HL-60 (cell line): Measurements from ENCODE around the gene CCM2.

Source experiments
- DNase-seq, 2 experiments: peaks; one replicate each; pipeline ENCODE4 v3.0.0-alpha.2; 2010 to 2020; ENCODE audit warnings: low read depth in 1 of 2, low spot score in 1 of 2
- H3K27ac ChIP-seq: fragments of 250-450 bp; sonication (Bioruptor Pico); replicated peaks from 2 replicates; pipeline ENCODE4 v1.5.1; 2020; ENCODE audit warnings: mild to moderate bottlenecking, moderate library complexity
- H3K27me3 ChIP-seq: fragments of 250-450 bp; sonication (Bioruptor Pico); 2 replicates; pipeline ENCODE4 v1.5.1; 2021; ENCODE audit warnings: mild to moderate bottlenecking, moderate library complexity; ENCODE audit not compliant: insufficient read depth, poor library complexity, severe bottlenecking
- H3K4me3 ChIP-seq: replicated peaks from 2 replicates; pipeline ENCODE4 v1.5.1; 2011; ENCODE audit warnings: mild to moderate bottlenecking, control low read depth, low read length; ENCODE audit not compliant: insufficient read depth
- GABPA ChIP-seq: IDR thresholded peaks from 2 replicates; pipeline ENCODE4 v1.6.1; 2012; ENCODE audit warnings: low read depth
- POLR2AphosphoS5 ChIP-seq: IDR thresholded peaks from 2 replicates; pipeline ENCODE4 v1.6.1; 2012; ENCODE audit warnings: low read depth
- SPI1 ChIP-seq: IDR thresholded peaks from 2 replicates; pipeline ENCODE4 v1.6.1; 2012; ENCODE audit warnings: low read depth, mild to moderate bottlenecking, borderline replicate concordance
- TF ChIP-seq, protein P1 (sequence below): IDR thresholded peaks from one replicate; pipeline ENCODE4 v1.5.1; 2011; ENCODE audit warnings: low read length, control low read depth, inconsistent platforms; ENCODE audit not compliant: insufficient read depth
- TF ChIP-seq, protein P2 (sequence below): IDR thresholded peaks from 2 replicates; pipeline ENCODE4 v1.6.1; 2012; ENCODE audit warnings: low read depth; ENCODE audit not compliant: insufficient replicate concordance

CCM2 gene

DNA sequence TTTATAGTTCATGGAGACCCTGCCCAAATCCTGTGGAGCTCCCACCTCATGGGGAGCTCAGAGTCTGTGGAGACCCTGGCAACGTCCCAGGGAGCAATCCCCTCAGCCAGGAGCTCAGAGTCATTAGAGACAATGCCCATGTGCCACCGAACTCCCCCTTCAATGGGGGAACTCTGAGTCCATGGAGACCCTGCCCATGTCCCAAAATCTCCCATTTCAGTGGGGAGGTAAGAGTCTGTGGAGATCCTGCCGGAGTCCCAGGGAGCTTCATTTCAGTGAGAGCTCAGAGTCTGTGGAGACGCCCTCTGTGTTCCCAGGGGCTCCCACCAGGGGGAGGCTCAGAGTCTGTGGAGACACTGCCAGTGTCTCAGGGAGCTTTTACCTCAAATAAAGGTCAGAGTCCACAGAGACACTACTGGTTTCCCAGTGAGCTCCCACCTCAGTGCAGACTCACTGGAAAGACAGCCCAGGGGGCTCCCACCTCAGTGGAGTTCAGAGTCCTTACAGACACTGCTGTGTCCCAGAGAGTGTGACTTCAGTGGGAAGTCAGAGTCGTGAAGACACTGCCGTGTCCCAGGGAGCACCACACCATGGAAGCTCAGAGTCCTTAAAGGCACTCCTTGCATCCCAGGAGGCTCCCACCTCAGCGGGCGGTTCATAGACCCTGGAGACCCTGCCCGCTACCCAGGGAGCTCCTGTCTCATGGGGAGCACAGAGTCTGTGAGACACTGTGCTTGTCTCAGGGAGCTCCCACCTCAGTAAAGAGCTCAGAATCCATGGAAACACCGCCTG lies 26.2 kb upstream of the CCM2 start:
- H3K27ac ChIP-seq, result peak overlapping the region; percentile 20; the same call in 1 of the 2 replicates
- no peaks in the 10 kb centered on the region for H3K27me3 ChIP-seq
- no peak for TF ChIP-seq GABPA
- TF ChIP-seq, protein P1, sequence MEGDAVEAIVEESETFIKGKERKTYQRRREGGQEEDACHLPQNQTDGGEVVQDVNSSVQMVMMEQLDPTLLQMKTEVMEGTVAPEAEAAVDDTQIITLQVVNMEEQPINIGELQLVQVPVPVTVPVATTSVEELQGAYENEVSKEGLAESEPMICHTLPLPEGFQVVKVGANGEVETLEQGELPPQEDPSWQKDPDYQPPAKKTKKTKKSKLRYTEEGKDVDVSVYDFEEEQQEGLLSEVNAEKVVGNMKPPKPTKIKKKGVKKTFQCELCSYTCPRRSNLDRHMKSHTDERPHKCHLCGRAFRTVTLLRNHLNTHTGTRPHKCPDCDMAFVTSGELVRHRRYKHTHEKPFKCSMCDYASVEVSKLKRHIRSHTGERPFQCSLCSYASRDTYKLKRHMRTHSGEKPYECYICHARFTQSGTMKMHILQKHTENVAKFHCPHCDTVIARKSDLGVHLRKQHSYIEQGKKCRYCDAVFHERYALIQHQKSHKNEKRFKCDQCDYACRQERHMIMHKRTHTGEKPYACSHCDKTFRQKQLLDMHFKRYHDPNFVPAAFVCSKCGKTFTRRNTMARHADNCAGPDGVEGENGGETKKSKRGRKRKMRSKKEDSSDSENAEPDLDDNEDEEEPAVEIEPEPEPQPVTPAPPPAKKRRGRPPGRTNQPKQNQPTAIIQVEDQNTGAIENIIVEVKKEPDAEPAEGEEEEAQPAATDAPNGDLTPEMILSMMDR, result peak; percentile 64
- DNase-seq, result peak in 1 of 2 experiments; percentile 61
- no peak overlapping the region for H3K4me3 ChIP-seq

DNA sequence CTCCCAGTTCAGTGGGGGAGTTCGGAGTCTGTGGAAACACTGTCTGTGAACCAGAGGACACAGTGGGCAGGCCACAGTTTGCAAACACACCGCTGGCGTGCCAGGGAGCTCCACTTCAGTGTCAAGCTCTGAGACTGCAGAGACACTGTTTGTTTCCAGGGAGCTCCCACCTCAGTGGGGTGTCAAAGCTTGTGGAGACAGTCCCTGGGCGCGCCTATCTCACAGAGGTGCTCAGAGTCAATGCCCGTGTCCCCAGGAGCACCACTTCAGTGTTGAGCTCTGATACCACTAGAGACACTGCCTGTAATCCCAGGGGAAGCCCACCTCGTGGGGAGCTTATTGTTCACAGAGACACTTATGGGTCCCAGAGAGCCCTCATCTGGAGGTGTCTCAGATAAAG lies 25.5 kb upstream of the CCM2 start:
- TF ChIP-seq SPI1, result no peak
- TF ChIP-seq POLR2AphosphoS5, result no peak
- no peak for TF ChIP-seq GABPA
- TF ChIP-seq, protein P1, result no peak
- TF ChIP-seq, protein P2, sequence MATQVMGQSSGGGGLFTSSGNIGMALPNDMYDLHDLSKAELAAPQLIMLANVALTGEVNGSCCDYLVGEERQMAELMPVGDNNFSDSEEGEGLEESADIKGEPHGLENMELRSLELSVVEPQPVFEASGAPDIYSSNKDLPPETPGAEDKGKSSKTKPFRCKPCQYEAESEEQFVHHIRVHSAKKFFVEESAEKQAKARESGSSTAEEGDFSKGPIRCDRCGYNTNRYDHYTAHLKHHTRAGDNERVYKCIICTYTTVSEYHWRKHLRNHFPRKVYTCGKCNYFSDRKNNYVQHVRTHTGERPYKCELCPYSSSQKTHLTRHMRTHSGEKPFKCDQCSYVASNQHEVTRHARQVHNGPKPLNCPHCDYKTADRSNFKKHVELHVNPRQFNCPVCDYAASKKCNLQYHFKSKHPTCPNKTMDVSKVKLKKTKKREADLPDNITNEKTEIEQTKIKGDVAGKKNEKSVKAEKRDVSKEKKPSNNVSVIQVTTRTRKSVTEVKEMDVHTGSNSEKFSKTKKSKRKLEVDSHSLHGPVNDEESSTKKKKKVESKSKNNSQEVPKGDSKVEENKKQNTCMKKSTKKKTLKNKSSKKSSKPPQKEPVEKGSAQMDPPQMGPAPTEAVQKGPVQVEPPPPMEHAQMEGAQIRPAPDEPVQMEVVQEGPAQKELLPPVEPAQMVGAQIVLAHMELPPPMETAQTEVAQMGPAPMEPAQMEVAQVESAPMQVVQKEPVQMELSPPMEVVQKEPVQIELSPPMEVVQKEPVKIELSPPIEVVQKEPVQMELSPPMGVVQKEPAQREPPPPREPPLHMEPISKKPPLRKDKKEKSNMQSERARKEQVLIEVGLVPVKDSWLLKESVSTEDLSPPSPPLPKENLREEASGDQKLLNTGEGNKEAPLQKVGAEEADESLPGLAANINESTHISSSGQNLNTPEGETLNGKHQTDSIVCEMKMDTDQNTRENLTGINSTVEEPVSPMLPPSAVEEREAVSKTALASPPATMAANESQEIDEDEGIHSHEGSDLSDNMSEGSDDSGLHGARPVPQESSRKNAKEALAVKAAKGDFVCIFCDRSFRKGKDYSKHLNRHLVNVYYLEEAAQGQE, result no peak
- H3K27ac ChIP-seq, result peak overlapping the region; percentile 20; the same call in 1 of the 2 replicates
- H3K27me3 ChIP-seq, result no peaks in the 10 kb centered on the region
- DNase-seq, result no peak
- no peak overlapping the region for H3K4me3 ChIP-seq

DNA sequence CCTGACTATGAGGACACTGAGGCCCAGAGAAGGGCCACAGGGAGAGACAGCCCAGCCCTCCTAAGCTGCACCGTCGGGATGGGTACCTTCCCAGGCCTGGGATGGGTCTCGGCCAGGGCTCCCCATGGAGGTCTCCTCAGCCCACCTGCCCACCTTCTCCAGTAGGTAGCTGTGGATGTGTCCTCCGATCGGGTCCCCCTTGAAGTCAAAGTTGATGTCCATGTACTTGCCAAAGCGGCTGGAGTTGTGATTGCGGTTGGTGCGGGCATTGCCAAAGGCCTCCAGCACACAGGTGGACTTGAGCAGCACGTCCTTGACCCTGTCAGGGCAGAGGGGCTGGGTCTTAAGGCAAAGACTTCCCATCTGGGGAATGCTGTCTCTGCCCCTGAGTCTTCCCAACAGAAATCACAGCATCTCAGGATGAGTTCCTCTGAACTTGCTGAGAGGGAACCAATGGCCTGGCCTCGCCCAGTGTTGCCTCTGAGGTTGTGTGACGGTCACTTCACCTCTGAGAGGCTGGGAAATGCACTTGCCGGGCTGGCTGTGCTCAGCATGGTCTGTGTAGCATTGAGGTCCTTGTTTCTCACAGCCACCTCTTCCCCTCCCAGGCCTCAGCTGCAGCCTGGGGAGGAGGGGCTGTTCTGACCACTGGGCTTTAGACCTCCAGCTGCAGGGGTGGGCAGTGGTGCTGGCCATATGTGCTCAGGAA lies 24.5 kb upstream of the CCM2 start:
- TF ChIP-seq, protein P1, result no peak
- TF ChIP-seq, protein P2, result no peak
- TF ChIP-seq GABPA (no peak), POLR2AphosphoS5 (no peak), SPI1 (no peak)
- no peak overlapping the region for H3K4me3 ChIP-seq
- 0 out of 2 replicates have a peak overlapping the region, but pooled peaks have one; percentile 92 for H3K27ac ChIP-seq

More for the DNA sequence above, 24.5 kb upstream of the CCM2 start:
- no peaks in the 10 kb centered on the region for H3K27me3 ChIP-seq
- no peak for DNase-seq
